Fibroblast of the aortic adventitia (primary cell): ENCODE results near the gene TMEM151B. TPM values are rescaled to one million over a fixed set of nuclear protein-coding genes. Genes with fewer than 3 reads are reported as not detected.

ENCODE experiments used
- DNase-seq: peaks from one replicate; pipeline ENCODE4 v3.0.0-alpha.2; 2010; ENCODE audit warnings: low read depth
- H3K4me3 ChIP-seq: 2 replicates; pipeline ENCODE4 v1.5.1; 2011; ENCODE audit warnings: low read depth, mild to moderate bottlenecking, control low read depth, low read length, moderate library complexity
- CTCF ChIP-seq: IDR thresholded peaks from 2 replicates; pipeline ENCODE4 v1.5.1; 2011; ENCODE audit warnings: mild to moderate bottlenecking, low read length, control low read depth, inconsistent platforms; ENCODE audit not compliant: insufficient read depth
- total RNA-seq: library from RNA; depleted of rRNA; stranded (reverse); fragments of >200 nt; gene quantifications from 2 replicates; pipeline ENCODE4 v1.2.3, GENCODE V29; 2012; ENCODE audit warnings: low replicate concordance

Gene TMEM151B
- total RNA-seq, 1 donor = not detected

DNA sequence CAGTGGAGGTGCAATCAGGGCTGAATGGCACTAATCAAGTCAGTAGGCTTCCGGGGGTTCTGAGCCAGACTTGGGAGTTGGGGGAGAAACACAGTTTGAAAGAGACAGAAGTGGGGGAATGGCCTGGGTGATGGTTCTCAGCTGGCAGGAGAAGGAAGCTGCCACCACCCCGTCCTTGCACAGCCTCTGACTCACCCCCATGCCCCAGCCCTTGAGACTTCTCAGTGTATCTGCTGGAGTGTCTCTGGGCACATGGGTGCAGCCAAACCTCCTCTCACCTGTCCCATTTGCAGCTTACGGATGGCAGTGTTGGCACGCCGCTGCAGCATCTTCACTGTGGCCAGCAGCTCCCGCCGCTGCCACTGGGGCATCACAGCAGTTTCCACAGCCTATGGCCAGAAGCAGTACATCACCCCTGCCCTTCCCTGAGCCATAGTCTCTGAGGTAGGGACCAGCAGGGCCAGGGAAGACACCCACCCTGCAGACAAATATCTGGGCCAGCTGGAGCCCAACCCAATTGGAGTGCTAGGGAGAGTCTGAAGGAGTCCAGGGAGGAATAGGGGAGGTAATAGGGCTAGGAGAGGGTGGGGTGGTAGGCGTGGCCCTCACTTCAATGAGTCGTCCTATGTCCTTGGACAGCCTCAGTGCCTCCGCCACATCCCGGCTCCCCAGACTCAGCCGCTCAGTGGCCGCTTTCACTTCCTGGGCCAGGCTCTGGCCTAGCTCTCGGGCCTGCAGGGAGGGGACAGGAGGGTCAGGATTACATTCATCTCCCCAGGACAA lies 31.7 kb downstream of the TMEM151B start:
- H3K4me3 ChIP-seq = no peak overlapping the region
- no peak for DNase-seq
- no peak for TF ChIP-seq CTCF

- H3K4me3 ChIP-seq = no peak overlapping the region
- DNase-seq = no peak
- no peak for TF ChIP-seq CTCF
Observed at GRCh38 chr6:44302856-44303255, 32.6 kb downstream of the TMEM151B start.

GRCh38 chr6:44303842-44304241 lies 33.6 kb downstream of the TMEM151B start:
- H3K4me3 ChIP-seq = no peak overlapping the region
- TF ChIP-seq CTCF = no peak
- DNase-seq = no peak

DNA sequence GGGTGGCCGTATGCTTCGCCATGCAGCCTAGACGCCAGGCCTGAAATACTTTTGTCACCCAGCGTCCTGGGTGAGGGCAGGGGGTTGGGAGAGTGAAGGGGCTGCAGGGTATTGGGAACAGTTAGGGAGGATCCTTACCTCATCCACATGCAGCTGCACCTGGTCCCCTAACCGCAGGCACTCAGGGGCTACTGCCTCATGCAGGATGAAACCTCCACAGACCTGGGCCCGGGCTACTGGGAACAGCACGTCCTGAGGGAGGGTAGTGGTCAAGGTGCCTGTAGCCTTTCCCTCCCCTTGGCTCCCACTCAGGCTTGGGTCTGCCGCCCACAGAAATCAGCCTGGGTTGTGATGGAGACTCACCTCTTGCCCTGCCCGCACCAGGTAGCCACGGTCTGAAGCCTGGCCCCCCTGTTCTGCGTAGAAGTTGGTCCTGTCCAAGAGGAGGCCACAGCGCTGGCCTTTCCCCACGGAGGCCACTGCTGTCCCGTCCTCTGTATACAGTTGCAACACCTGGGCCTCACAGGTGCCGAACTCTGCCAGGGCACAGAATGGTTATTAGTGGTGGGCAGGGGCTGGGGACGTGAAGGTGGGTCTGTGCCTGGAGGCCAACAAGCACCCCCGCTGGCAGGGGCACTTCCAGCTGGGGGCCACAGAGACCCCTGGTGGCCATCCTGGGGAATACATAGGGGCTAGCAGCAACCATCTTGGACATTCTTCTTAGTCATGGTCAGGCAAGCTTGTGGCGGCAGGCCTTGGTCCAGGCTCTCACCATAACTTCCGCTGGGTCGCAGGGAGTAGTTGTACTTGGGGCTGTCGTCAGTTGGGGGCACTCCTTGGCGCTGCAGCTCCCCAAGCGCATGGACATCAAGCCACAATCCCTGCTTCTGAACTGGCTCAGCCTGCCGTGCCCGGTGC lies 34.3 kb downstream of the TMEM151B start:
- TF ChIP-seq CTCF = peak; percentile 78
- no peak overlapping the region for H3K4me3 ChIP-seq
- peak; percentile 28 for DNase-seq

DNA sequence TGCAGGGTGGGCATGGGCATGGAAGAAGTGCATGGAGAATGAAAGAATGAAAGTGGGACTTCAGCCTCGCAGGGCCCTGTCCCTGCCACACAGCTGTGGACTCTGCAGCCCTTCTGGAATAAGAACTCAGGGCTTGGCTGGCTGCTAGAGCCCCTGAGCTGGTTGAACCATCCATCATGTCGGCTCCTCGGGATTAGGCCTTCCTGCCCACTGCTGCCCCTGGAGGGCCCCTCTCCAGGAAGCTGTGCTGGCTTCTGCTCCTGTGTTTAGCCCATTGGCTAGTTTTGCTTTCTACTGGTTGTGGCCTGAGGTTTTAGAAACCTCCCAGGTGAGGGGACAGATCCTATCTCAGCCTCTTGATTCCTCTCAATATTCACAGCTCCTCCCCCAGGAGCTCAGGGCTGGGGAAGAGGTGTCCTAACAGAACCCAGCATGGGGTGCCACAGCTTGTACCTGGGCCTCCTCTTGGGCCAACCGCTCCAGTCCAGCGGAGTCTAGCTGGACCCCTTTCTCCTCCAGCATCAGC lies 35.0 kb downstream of the TMEM151B start:
- TF ChIP-seq CTCF = no peak
- H3K4me3 ChIP-seq = no peak overlapping the region
- no peak for DNase-seq

DNA sequence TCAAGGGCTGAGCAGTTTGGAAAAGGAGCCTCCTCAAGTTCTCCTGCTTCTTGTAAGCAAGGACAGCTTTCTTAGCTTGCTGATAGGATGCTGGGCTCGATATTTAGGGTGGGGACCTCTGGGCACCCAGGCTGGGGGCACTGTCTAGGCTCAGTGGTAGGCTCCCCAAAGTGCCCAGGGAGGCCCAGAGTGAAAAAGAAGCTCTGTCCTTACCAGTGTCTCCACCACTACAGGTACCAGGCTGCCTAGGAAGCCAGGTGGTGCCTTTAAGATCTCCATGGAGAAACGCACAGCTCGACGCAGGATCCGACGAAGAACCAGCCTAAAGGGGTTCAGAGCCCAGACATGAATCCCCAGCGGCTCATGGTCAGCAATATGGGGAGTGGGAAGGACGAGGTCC lies 36.5 kb downstream of the TMEM151B start:
- TF ChIP-seq CTCF = no peak
- DNase-seq = no peak
- no peak overlapping the region for H3K4me3 ChIP-seq
